Measurements from ENCODE around the gene FUT8. TPM values are rescaled to one million over a fixed set of nuclear protein-coding genes. Genes with fewer than 3 reads are reported as not detected.

Gene FUT8
- total RNA-seq, 1 experiment from 2014 or later = 11.8 TPM

GRCh38 chr14:65433157-65433556 lies 20.6 kb downstream of the FUT8 start:
- CTCF ChIA-PET = interaction anchor here (0.7 kb wide), 2 partner anchors 89 to 309 kb away, joined by 3 to 4 read pairs; no protein-coding TSS in a partner anchor
- POLR2A ChIA-PET = interaction anchor here (1.1 kb wide), 1 partner anchor 330 kb away, joined by 3 read pairs; the partner anchor contains the start of gene MAX

DNA sequence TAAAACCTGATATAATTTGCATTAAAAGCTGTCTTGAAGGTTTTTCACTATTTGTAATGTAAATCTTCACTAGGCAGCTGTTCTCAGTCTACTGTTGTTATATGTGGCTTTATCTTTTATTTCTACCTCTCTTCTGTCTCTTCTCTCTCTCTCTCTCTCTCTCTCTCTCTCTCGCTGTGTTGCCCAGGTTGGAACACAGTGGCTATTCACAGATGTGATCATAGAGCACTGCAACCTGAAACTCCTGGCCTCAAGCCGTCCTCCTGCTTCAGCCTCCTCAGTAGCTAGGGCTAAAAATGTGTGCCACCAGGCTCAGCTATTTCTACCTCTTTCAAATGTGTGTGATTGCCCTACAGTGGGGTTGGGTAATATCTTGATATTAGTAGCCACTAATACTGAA lies 21.1 kb downstream of the FUT8 start:
- H3K4me1 Mint-ChIP-seq (ENCODE audit: insufficient read depth, unreplicated experiment) = peaks cover 26% of the 10 kb centered on the region
- H3K27me3 Mint-ChIP-seq (ENCODE audit: insufficient read depth, unreplicated experiment) = no peaks in the 10 kb centered on the region
- no peak overlapping the region for H3K27ac Mint-ChIP-seq (ENCODE audit: low read depth, unreplicated experiment)
- H3K36me3 Mint-ChIP-seq (ENCODE audit: insufficient read depth, unreplicated experiment) = no peaks in the 10 kb centered on the region
- intact Hi-C loops (cut with micrococcal nuclease) = no loop called here
- no peaks in the 10 kb centered on the region for H3K9me3 Mint-ChIP-seq (ENCODE audit: unreplicated experiment)
- no TSS peak for BruUV-seq (replicated peaks)
- ChIA-PET POLR2A (interaction anchor here (1.1 kb wide), 1 partner anchor 331 kb away, joined by 3 read pairs; the partner anchor contains the start of gene MAX), CTCF (interaction anchor here (0.6 to 0.7 kb wide), 4 partner anchors 83 to 308 kb away, joined by 3 to 5 read pairs (median 4); no protein-coding TSS in a partner anchor)
- TF ChIP-seq, protein P1, sequence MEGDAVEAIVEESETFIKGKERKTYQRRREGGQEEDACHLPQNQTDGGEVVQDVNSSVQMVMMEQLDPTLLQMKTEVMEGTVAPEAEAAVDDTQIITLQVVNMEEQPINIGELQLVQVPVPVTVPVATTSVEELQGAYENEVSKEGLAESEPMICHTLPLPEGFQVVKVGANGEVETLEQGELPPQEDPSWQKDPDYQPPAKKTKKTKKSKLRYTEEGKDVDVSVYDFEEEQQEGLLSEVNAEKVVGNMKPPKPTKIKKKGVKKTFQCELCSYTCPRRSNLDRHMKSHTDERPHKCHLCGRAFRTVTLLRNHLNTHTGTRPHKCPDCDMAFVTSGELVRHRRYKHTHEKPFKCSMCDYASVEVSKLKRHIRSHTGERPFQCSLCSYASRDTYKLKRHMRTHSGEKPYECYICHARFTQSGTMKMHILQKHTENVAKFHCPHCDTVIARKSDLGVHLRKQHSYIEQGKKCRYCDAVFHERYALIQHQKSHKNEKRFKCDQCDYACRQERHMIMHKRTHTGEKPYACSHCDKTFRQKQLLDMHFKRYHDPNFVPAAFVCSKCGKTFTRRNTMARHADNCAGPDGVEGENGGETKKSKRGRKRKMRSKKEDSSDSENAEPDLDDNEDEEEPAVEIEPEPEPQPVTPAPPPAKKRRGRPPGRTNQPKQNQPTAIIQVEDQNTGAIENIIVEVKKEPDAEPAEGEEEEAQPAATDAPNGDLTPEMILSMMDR (IDR thresholded peaks at IDR 0.05; ENCODE audit: unreplicated experiment) = no peak
- no peak overlapping the region for H3K4me3 Mint-ChIP-seq (ENCODE audit: unreplicated experiment)
- no peak for DNase-seq (ENCODE audit: unreplicated experiment)

More at GRCh38 chr14:65433157-65433556, 20.6 kb downstream of the FUT8 start:
- Mint-ChIP-seq H3K27me3 (ENCODE audit: insufficient read depth, unreplicated experiment) (no peaks in the 10 kb centered on the region), H3K4me1 (ENCODE audit: insufficient read depth, unreplicated experiment) (peaks cover 29% of the 10 kb centered on the region), H3K36me3 (ENCODE audit: insufficient read depth, unreplicated experiment) (no peaks in the 10 kb centered on the region), H3K27ac (ENCODE audit: low read depth, unreplicated experiment) (no peak overlapping the region), H3K9me3 (ENCODE audit: unreplicated experiment) (no peaks in the 10 kb centered on the region), H3K4me3 (ENCODE audit: unreplicated experiment) (no peak overlapping the region)
- TF ChIP-seq, protein P1 (IDR thresholded peaks at IDR 0.05; ENCODE audit: unreplicated experiment) = no peak
- intact Hi-C loops (cut with micrococcal nuclease) = no loop called here
- no peak for DNase-seq (ENCODE audit: unreplicated experiment)
- no TSS peak for BruUV-seq (replicated peaks)

- H3K9me3 Mint-ChIP-seq (ENCODE audit: unreplicated experiment) = no peaks in the 10 kb centered on the region
- CTCF ChIA-PET = interaction anchor here (0.5 to 0.6 kb wide), 3 partner anchors 82 to 495 kb away, joined by 3 to 5 read pairs (median 4); no protein-coding TSS in a partner anchor
- BruUV-seq (replicated peaks) = no TSS peak
- H3K27ac Mint-ChIP-seq (ENCODE audit: low read depth, unreplicated experiment) = no peak overlapping the region
- peaks cover 21% of the 10 kb centered on the region for H3K4me1 Mint-ChIP-seq (ENCODE audit: insufficient read depth, unreplicated experiment)
- no peaks in the 10 kb centered on the region for H3K36me3 Mint-ChIP-seq (ENCODE audit: insufficient read depth, unreplicated experiment)
- DNase-seq (ENCODE audit: unreplicated experiment) = no peak
- TF ChIP-seq, protein P1 (IDR thresholded peaks at IDR 0.05; ENCODE audit: unreplicated experiment) = no peak
- H3K27me3 Mint-ChIP-seq (ENCODE audit: insufficient read depth, unreplicated experiment) = no peaks in the 10 kb centered on the region
- intact Hi-C loops (cut with micrococcal nuclease) = no loop called here
- H3K4me3 Mint-ChIP-seq (ENCODE audit: unreplicated experiment) = no peak overlapping the region
- POLR2A ChIA-PET = interaction anchor here (1.1 kb wide), 1 partner anchor 331 kb away, joined by 3 read pairs; the partner anchor contains the start of gene MAX
Observed at GRCh38 chr14:65434216-65434850, 21.8 kb downstream of the FUT8 start.

- no peaks in the 10 kb centered on the region for H3K9me3 Mint-ChIP-seq (ENCODE audit: unreplicated experiment)
- ChIA-PET CTCF (interaction anchor here (0.9 to 1.3 kb wide), 3 partner anchors 9 to 520 kb away, joined by 3 to 5 read pairs (median 3); no protein-coding TSS in a partner anchor), POLR2A (interaction anchor here (0.8 kb wide), 1 partner anchor 20 kb away, joined by 3 read pairs; no protein-coding TSS in a partner anchor)
- BruUV-seq (replicated peaks) = no TSS peak
- H3K36me3 Mint-ChIP-seq (ENCODE audit: insufficient read depth, unreplicated experiment) = no peaks in the 10 kb centered on the region
- H3K4me1 Mint-ChIP-seq (ENCODE audit: insufficient read depth, unreplicated experiment) = peaks cover 5% of the 10 kb centered on the region
- H3K4me3 Mint-ChIP-seq (ENCODE audit: unreplicated experiment) = no peak overlapping the region
- no peak overlapping the region for H3K27ac Mint-ChIP-seq (ENCODE audit: low read depth, unreplicated experiment)
- H3K27me3 Mint-ChIP-seq (ENCODE audit: insufficient read depth, unreplicated experiment) = no peaks in the 10 kb centered on the region
- TF ChIP-seq, protein P1 (IDR thresholded peaks at IDR 0.05; ENCODE audit: unreplicated experiment) = no peak
- intact Hi-C loops (cut with micrococcal nuclease) = no loop called here
- no peak for DNase-seq (ENCODE audit: unreplicated experiment)
Observed at GRCh38 chr14:65438266-65438933, 25.9 kb downstream of the FUT8 start.

Data from MCF 10A (cell line).